ENCODE results near the gene TSPEAR. TPM values are rescaled to one million over a fixed set of nuclear protein-coding genes. Genes with fewer than 3 reads are reported as not detected.

The TSPEAR gene
- total and polyA plus RNA-seq, 9 of the 15 experiments (the other 6 are each of a cell fraction or from before 2014, with no cell fraction given) = not detected

DNA sequence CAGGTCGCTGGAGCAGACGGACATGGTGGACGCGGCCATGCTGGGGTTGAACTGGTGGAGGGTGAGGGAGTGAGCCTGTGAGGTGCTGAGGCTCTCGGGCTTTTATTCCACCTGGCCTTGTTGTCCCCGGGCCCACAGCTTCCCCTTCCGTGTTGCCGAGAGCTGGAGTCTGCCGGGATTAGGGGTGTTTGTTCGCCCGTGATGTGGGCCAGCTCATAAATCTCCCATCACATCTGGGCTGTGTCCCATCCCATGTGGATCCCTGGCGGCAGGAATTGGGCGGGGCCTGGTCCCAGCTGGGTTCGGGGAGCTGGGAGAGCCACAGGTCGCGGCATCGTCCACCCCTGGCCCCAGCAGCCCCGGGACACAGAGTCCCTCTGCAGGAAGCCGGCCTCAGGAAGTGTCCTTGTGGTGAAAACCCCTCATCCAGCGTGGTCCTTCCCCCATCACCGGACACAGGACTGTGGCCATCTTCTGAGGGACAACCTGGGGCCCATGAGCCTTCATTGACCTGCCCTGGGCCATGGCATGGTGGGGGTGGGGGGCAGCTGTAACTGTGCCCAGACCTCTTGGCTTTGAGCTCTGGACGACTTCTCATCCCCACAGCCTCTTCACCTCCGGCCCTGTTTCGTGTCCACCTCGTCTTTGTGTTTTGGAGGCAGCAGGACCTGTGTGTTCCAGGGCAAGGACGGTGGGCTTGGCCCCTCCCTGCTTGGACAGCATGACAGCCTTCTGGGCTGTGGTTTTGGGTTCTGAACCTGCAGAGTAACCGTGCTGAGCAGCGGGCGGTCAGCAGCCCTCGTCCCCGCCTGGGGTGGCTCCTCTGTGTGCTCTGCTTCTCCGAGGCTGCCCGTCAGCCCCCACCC lies 118.7 kb downstream of the TSPEAR start, which contains the start of gene KRTAP10-6 (continued):
- TF ChIP-seq, protein P1, sequence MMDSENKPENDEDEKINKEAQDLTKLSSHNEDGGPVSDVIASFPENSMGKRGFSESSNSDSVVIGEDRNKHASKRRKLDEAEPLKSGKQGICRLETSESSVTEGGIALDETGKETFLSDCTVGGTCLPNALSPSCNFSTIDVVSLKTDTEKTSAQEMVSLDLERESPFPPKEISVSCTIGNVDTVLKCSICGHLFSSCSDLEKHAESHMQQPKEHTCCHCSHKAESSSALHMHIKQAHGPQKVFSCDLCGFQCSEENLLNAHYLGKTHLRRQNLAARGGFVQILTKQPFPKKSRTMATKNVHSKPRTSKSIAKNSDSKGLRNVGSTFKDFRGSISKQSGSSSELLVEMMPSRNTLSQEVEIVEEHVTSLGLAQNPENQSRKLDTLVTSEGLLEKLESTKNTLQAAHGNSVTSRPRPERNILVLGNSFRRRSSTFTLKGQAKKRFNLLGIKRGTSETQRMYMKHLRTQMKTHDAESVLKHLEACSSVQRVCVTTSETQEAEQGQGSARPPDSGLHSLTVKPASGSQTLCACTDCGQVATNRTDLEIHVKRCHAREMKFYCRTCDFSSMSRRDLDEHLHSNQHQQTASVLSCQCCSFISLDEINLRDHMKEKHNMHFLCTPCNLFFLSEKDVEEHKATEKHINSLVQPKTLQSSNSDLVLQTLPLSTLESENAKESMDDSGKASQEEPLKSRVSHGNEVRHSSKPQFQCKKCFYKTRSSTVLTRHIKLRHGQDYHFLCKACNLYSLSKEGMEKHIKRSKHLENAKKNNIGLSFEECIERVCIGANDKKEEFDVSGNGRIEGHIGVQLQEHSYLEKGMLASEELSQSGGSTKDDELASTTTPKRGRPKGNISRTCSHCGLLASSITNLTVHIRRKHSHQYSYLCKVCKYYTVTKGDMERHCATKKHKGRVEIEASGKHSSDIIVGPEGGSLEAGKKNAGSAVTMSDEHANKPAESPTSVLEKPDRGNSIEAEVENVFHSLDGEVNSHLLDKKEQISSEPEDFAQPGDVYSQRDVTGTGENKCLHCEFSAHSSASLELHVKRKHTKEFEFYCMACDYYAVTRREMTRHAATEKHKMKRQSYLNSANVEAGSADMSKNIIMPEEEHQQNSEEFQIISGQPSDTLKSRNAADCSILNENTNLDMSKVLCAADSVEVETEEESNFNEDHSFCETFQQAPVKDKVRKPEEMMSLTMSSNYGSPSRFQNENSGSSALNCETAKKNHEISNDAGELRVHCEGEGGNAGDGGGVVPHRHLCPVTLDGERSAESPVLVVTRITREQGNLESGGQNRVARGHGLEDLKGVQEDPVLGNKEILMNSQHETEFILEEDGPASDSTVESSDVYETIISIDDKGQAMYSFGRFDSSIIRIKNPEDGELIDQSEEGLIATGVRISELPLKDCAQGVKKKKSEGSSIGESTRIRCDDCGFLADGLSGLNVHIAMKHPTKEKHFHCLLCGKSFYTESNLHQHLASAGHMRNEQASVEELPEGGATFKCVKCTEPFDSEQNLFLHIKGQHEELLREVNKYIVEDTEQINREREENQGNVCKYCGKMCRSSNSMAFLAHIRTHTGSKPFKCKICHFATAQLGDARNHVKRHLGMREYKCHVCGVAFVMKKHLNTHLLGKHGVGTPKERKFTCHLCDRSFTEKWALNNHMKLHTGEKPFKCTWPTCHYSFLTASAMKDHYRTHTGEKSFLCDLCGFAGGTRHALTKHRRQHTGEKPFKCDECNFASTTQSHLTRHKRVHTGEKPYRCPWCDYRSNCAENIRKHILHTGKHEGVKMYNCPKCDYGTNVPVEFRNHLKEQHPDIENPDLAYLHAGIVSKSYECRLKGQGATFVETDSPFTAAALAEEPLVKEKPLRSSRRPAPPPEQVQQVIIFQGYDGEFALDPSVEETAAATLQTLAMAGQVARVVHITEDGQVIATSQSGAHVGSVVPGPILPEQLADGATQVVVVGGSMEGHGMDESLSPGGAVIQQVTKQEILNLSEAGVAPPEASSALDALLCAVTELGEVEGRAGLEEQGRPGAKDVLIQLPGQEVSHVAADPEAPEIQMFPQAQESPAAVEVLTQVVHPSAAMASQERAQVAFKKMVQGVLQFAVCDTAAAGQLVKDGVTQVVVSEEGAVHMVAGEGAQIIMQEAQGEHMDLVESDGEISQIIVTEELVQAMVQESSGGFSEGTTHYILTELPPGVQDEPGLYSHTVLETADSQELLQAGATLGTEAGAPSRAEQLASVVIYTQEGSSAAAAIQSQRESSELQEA (IDR thresholded peaks at IDR 0.05; ENCODE audit: low read depth) = no peak
- TF ChIP-seq, protein P2, sequence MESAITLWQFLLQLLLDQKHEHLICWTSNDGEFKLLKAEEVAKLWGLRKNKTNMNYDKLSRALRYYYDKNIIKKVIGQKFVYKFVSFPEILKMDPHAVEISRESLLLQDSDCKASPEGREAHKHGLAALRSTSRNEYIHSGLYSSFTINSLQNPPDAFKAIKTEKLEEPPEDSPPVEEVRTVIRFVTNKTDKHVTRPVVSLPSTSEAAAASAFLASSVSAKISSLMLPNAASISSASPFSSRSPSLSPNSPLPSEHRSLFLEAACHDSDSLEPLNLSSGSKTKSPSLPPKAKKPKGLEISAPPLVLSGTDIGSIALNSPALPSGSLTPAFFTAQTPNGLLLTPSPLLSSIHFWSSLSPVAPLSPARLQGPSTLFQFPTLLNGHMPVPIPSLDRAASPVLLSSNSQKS (CRISPR knock-in tag; IDR thresholded peaks at IDR 0.05) = no peak
- TF ChIP-seq ZNF696 (CRISPR knock-in tag; conservative IDR thresholded peaks at IDR 0.05) (no peak), HLTF (IDR thresholded peaks at IDR 0.05) (no peak), RFX1 (IDR thresholded peaks at IDR 0.05) (no peak), MTA3 (IDR thresholded peaks at IDR 0.05; ENCODE audit: borderline replicate concordance) (no peak), ZNF274 (IDR thresholded peaks at IDR 0.05; ENCODE audit: borderline replicate concordance, low read depth, low read length) (no peak), GABPB2 (CRISPR knock-in tag; conservative IDR thresholded peaks at IDR 0.05) (no peak), MCM2 (IDR thresholded peaks at IDR 0.05; ENCODE audit: low read depth) (no peak), HMG20A (CRISPR knock-in tag; conservative IDR thresholded peaks at IDR 0.05) (no peak), TBP (optimal IDR thresholded peaks at IDR 0.05; ENCODE audit: low read depth, low read length) (no peak), NR2C1 (IDR thresholded peaks at IDR 0.05) (no peak), NR2C1 (tag; IDR thresholded peaks at IDR 0.05) (0 out of 2 replicates have a peak, but pooled peaks have one; percentile 9), ZNF778 (CRISPR knock-in tag; IDR thresholded peaks at IDR 0.05) (no peak), KLF10 (CRISPR knock-in tag; IDR thresholded peaks at IDR 0.05) (no peak), PRPF4 (IDR thresholded peaks at IDR 0.05; ENCODE audit: insufficient read depth, low read depth, low read length, poor library complexity, severe bottlenecking) (no peak), TARDBP (IDR thresholded peaks at IDR 0.05) (no peak)
- TF ChIP-seq, protein P3, sequence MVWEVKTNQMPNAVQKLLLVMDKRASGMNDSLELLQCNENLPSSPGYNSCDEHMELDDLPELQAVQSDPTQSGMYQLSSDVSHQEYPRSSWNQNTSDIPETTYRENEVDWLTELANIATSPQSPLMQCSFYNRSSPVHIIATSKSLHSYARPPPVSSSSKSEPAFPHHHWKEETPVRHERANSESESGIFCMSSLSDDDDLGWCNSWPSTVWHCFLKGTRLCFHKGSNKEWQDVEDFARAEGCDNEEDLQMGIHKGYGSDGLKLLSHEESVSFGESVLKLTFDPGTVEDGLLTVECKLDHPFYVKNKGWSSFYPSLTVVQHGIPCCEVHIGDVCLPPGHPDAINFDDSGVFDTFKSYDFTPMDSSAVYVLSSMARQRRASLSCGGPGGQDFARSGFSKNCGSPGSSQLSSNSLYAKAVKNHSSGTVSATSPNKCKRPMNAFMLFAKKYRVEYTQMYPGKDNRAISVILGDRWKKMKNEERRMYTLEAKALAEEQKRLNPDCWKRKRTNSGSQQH (CRISPR knock-in tag; IDR thresholded peaks at IDR 0.05) = no peak
